A673 (cell line): ENCODE data around the gene ZNF768. TPM values are rescaled to one million over a fixed set of nuclear protein-coding genes. Genes with fewer than 3 reads are reported as not detected.

Experiments
- BruUV-seq: library from RNA; stranded (reverse); fragments of 400-500 nt; replicated peaks from 2 replicates; lab custom pipeline; 2021; lab: Mats Ljungman, UMichigan
- CTCF ChIA-PET: fragments of 300-600 bp; sonication (Branson Sonifier 250); formaldehyde crosslinking; loops from one replicate; lab custom pipeline; 2022; ENCODE audit warnings: antibody characterized with exemption; lab: Charles Lee
- POLR2A ChIA-PET: fragments of 300-600 bp; sonication (Branson Sonifier 250); formaldehyde crosslinking; loops from one replicate; lab custom pipeline; 2022; ENCODE audit warnings: antibody characterized with exemption; ENCODE audit not compliant: low non-redundant PET; lab: Charles Lee
- DNase-seq: peaks from one replicate; pipeline ENCODE4 v3.0.0-alpha.2; 2015; ENCODE audit warnings: low spot score
- H3K27ac ChIP-seq: fragments of 200-600 bp; sonication (generic); 2 replicates; pipeline ENCODE4 v1.5.1; 2016; ENCODE audit warnings: mixed run types, low read depth, mild to moderate bottlenecking, mixed read lengths, antibody characterized with exemption, low read length; ENCODE audit not compliant: poor library complexity, severe bottlenecking
- H3K27me3 ChIP-seq: fragments of 200-600 bp; sonication (generic); replicated peaks from 2 replicates; pipeline ENCODE4 v1.6.1; 2017; ENCODE audit warnings: mixed run types, low read depth, mild to moderate bottlenecking, mixed read lengths, antibody characterized with exemption, low read length; ENCODE audit not compliant: insufficient read depth, poor library complexity
- H3K36me3 ChIP-seq: fragments of 200-600 bp; sonication (generic); 2 replicates; pipeline ENCODE4 v1.6.1; 2016; ENCODE audit warnings: mixed run types, mild to moderate bottlenecking, mixed read lengths, antibody characterized with exemption, low read length; ENCODE audit not compliant: insufficient read depth, poor library complexity, severe bottlenecking
- H3K4me1 ChIP-seq: fragments of 200-600 bp; sonication (generic); 2 replicates; pipeline ENCODE4 v1.6.1; 2017; ENCODE audit warnings: mixed run types, mild to moderate bottlenecking, mixed read lengths, antibody characterized with exemption, low read length; ENCODE audit not compliant: insufficient read depth, poor library complexity, severe bottlenecking
- H3K4me3 ChIP-seq: fragments of 200-600 bp; sonication (generic); 2 replicates; pipeline ENCODE4 v1.5.1; 2016; ENCODE audit warnings: low read depth, mixed run types, mild to moderate bottlenecking, mixed read lengths, low read length; ENCODE audit not compliant: poor library complexity, severe bottlenecking
- H3K9me3 ChIP-seq: fragments of 200-600 bp; sonication (generic); 2 replicates; pipeline ENCODE4 v1.6.1; 2016; ENCODE audit warnings: mixed run types, low read depth, mild to moderate bottlenecking, mixed read lengths, antibody characterized with exemption, low read length; ENCODE audit not compliant: poor library complexity, severe bottlenecking
- EZH2 ChIP-seq: fragments of 200-600 bp; sonication (generic); IDR thresholded peaks from 2 replicates; pipeline ENCODE4 v1.6.1; 2017; ENCODE audit warnings: borderline replicate concordance, low read depth, mild to moderate bottlenecking, mixed read lengths, antibody characterized with exemption, low read length; ENCODE audit not compliant: poor library complexity, severe bottlenecking
- intact Hi-C: fragments of 100-400 bp; cut with micrococcal nuclease; formaldehyde crosslinking; loops from one replicate; pipeline ENCODE4 v1.10.0; 2022; ENCODE audit not compliant: unreplicated experiment
- total RNA-seq: library from RNA; stranded (reverse); gene quantifications from 2 replicates; pipeline ENCODE4 v1.2.3, GENCODE V29; 2021
- TF ChIP-seq, protein P1 (sequence below): fragments of 300-800, 200-600 bp; sonication (generic); conservative IDR thresholded peaks from 2 replicates; pipeline ENCODE4 v1.5.1; 2017; ENCODE audit warnings: low read depth, mild to moderate bottlenecking, antibody characterized with exemption, low read length, moderate library complexity, mixed read lengths

The ZNF768 gene
- total RNA-seq, 1 experiment from 2014 or later = 32.7 TPM

DNA sequence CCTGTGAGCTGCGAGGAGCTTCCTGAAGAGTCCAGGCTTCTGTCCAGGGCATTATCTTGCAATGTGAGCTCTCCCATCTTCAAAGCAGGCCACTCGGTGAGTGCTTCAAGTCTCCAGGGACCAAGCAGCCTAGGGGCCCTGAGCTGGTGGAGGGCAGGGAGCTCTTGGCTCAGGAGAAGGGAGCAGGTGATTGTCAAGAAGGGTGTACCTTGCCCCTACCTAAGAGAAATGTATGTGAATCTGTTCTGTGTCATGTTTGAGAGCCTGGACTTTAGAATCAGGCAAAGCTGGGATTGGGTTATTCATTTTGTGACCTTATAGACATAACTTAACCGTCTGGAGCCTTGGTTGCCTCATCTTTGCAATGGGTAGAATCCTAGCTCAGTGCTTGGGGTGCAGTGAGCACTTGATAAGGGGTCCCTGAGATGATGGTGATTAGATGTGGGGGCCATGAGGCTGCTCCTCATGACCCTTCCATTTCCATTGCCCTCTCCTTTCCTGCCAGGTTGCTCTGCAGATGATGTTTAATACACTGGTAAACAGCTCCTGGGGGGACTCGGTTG is 15.9 kb downstream of the ZNF768 start:
- H3K4me1 ChIP-seq = no peaks in the 10 kb centered on the region
- H3K27me3 ChIP-seq = no peaks in the 10 kb centered on the region
- ChIA-PET CTCF (no interaction called here), POLR2A (no interaction called here)
- intact Hi-C loops = no loop called here
- no peak for DNase-seq
- no peak overlapping the region for H3K27ac ChIP-seq
- H3K9me3 ChIP-seq = no peaks in the 10 kb centered on the region
- BruUV-seq = no TSS peak
- H3K4me3 ChIP-seq = no peak overlapping the region
- TF ChIP-seq, protein P1, sequence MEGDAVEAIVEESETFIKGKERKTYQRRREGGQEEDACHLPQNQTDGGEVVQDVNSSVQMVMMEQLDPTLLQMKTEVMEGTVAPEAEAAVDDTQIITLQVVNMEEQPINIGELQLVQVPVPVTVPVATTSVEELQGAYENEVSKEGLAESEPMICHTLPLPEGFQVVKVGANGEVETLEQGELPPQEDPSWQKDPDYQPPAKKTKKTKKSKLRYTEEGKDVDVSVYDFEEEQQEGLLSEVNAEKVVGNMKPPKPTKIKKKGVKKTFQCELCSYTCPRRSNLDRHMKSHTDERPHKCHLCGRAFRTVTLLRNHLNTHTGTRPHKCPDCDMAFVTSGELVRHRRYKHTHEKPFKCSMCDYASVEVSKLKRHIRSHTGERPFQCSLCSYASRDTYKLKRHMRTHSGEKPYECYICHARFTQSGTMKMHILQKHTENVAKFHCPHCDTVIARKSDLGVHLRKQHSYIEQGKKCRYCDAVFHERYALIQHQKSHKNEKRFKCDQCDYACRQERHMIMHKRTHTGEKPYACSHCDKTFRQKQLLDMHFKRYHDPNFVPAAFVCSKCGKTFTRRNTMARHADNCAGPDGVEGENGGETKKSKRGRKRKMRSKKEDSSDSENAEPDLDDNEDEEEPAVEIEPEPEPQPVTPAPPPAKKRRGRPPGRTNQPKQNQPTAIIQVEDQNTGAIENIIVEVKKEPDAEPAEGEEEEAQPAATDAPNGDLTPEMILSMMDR = no peak
- no peak for TF ChIP-seq EZH2
- no peaks in the 10 kb centered on the region for H3K36me3 ChIP-seq

DNA sequence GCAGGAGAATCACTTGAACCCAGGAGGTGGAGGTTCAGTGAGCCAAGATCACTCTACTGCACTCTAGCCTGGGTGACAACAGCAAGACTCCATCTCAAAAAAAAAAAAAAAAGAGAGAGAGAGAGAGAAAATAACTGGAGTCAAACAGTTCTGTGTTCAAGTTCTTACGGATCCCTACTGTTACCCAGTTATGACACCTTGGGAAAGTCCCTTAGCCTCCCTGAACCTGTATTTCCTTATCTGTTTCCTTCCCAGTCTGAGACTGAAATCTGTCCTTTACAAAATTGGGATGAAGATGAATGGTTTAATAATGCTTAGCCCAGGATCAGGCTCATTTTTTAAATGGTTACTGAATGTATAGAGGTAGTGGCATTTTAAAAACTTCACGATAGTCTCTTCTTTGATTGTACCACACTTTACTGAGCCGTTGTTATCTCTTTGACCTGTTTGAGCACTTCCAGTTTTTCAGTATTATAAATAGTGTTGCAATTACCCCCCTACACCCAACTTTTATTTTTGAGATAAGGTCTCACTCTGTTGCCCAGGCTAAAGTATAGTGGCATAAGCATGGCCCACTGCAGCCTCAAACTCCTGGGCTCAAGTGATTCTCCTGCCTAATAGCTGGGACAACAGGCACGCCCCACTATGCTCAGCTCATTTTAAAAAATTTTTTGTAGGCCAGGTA is 17.1 kb downstream of the ZNF768 start:
- intact Hi-C loops = loop anchor here (5.0 kb wide), 1 partner anchor 37 kb away; the partner anchor contains the start of gene ITGAL
- Histone ChIP-seq H3K4me3 (no peak overlapping the region), H3K36me3 (no peaks in the 10 kb centered on the region), H3K4me1 (no peaks in the 10 kb centered on the region), H3K27ac (no peak overlapping the region), H3K27me3 (no peaks in the 10 kb centered on the region), H3K9me3 (no peaks in the 10 kb centered on the region)
- CTCF ChIA-PET = interaction anchor here (0.7 kb wide), 1 partner anchor 91 kb away, joined by 3 read pairs; no protein-coding TSS in a partner anchor
- TF ChIP-seq, protein P1 = no peak
- TF ChIP-seq EZH2 = no peak
- no peak for DNase-seq
- BruUV-seq = no TSS peak
- POLR2A ChIA-PET = no interaction called here

DNA sequence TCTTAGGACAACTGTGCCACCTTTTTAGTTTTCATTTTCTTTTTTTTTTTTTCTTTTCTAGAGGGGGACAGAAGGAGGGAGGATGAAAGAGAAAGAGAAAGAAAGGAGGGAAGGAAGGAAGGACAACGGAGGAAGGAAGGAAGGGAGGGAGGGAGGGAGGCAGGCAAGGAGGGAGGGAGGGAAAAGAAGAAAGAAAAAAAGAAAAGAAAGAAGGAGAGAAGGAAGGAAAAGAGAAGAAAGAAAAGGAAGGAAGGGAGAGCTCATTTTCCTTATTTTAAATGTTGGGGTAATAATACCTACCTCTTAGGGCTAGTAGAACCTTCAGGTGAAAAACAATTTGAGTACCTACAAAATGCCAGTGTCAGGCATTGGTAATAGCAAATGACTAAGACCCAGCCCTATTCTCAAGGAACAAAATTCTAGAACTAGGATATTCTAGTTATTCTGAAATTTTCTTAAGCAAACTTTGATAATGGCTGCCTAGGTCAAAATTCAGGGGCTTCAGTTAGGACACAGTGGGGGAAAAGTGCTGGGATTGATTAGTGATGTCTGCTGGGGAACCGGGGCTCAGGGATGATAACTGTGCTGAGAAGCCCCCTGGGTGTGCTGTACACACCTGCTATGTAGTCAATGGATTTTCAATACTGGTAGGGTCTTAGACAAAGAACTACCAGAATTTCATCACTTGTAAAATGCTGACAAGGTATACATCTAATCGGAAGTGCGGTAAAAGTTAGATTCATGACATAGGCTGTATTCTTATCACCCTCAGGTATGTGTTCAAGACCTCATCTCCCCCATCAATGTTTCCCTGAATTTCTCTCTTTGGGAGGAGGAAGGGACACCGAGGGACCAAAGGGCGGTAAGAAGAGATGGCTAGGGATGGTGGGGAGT is 22.7 kb downstream of the ZNF768 start:
- Histone ChIP-seq H3K9me3 (no peaks in the 10 kb centered on the region), H3K27me3 (no peaks in the 10 kb centered on the region), H3K4me3 (no peak overlapping the region), H3K4me1 (no peaks in the 10 kb centered on the region), H3K27ac (no peak overlapping the region), H3K36me3 (no peaks in the 10 kb centered on the region)
- BruUV-seq = no TSS peak
- TF ChIP-seq, protein P1 = no peak
- no peak for TF ChIP-seq EZH2
- intact Hi-C loops = no loop called here
- ChIA-PET POLR2A (interaction anchor here (0.7 kb wide), 1 partner anchor 55 kb away, joined by 17 read pairs; no protein-coding TSS in a partner anchor), CTCF (interaction anchor here (0.6 kb wide), 1 partner anchor 127 kb away, joined by 3 read pairs; no protein-coding TSS in a partner anchor)
- no peak for DNase-seq
